8988T (cell line): ENCODE measurements around the gene AMOT.

ENCODE experiments used
- DNase-seq: peaks from one replicate; pipeline ENCODE4 v3.0.0; 2011

The AMOT gene

GRCh38 chrX:112835019-112835418 is 5.6 kb downstream of the AMOT start:
- DNase-seq, result no peak

- no peak for DNase-seq
These were observed 6.4 kb downstream of the AMOT start for GRCh38 chrX:112834031-112834845.

DNA sequence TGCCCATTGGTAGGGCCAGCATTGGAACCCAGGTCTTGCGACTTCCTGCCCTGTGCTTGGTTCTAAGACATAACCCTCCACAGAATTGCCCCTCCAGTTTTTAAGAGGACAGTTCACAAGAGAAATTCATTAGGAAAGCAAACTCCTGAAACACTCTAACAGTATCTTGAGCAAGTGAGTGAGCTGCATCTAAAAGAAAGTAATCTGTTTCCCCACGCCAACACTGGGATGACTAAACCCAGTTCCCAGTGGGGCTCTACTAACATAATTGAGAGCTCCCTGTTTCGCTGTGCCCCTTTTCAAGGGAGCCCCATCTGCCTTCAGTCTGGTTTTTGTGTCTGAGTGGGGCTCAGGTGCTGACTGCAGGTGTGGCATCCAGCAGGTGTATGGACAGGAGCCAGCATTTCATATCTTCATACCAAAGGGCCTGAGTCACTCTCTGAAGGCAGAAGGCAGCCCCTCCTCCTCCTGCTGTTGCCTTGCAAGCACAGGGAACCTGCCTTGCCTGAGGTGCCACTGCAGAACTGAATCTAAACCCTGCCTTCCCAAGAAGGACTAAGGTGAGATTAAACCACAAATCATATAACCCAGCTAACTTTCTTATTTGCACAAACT is 8.0 kb downstream of the AMOT start:
- no peak for DNase-seq

DNA sequence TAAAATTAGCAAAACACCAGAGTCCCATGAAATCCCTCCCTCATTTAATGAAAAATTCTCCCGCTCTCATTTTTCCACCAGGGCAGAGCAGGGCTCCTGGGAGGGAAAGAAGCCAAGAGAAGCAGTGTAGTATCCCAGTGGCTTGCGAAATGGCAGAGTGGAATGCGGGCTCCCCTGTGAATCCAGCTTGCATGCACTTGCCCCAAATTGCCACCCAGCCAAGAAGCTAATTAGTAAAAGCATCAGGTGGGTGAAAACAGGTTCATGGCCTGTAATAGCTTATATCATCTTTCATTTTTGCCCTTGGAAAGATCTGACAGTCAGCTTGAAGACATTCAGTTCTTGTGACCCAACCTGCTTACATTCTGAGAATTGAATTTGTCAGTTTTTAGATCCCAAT is 10.1 kb downstream of the AMOT start:
- DNase-seq, result no peak

- no peak for DNase-seq
These were observed 13.2 kb downstream of the AMOT start for GRCh38 chrX:112827292-112827903.

GRCh38 chrX:112826023-112826422 is 14.6 kb downstream of the AMOT start:
- DNase-seq, result no peak

DNA sequence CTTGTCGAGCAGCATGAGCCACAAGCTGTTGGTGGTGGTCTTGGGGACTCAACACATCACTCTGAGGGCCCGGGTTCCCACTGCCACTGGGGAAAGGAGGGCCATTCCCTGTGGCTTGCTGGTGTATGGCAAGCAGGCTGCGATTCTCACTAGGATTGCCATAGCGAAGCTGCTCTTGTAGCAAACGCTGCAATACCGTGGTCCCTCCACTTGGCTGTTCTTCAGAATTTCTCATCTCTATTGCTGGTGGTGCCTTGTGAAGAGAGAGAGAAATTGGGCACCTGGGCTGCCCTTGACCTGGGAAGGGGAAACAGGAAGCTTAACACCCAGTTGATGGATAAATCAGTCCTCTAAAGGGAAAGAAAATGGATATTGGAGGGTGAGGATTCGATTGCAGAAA is 17.7 kb downstream of the AMOT start:
- DNase-seq, result no peak

GRCh38 chrX:112820364-112821268 is 20.0 kb downstream of the AMOT start:
- no peak for DNase-seq

DNA sequence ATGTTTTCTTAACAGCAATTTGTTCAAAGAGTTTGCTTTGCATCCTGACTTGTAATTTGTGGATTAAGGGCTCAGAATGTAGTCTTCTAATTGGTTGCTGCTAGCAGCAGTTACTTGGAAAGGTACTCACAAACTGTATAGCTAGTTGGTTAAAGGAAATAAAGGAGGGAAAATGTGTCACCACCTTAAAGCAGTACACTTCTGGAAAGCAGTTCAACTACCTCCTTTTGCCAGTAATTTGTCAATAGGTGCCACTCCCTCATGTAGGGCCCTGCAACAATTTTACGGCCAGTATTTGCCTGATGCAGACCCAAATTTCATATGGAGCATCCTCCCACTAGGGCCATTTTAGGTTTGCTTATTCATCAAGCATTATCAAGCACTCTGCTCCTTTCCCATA is 20.8 kb downstream of the AMOT start:
- no peak for DNase-seq

DNA sequence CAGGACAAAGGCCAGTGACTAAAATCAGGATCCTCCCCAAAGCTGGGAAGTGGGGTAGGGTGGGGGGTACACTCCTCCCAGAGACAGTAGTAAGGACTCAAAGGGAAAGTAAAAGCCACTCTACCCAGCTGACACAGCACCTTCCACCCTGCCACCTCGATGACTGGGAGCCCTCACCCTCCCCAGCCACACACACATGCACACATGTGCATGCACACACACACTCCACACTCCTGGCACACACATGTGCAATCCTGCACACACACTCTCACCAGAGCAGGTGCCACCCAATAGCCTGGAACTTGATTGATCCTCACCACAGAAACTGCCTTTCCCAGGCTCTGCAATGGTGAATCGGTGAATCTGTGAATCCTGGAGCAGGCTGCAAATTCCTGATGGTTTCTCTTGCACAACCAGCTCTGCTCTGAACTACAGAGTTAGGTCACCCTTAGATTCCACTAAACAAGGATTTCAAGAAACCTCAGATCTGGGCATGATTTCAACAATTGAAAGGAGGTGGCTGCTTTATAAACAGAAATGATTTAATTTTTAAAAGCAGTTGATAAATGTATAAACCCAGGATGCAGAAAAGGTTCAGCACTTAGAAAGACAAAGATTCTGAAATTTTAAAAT is 21.5 kb downstream of the AMOT start:
- no peak for DNase-seq

- DNase-seq, result no peak
These were observed 22.3 kb downstream of the AMOT start for GRCh38 chrX:112818114-112819007.

GRCh38 chrX:112816908-112817307 is 23.7 kb downstream of the AMOT start:
- DNase-seq, result no peak

- DNase-seq, result no peak
These were observed 26.1 kb downstream of the AMOT start for GRCh38 chrX:112814496-112814895.

GRCh38 chrX:112812741-112813140 is 27.9 kb downstream of the AMOT start:
- no peak for DNase-seq

DNA sequence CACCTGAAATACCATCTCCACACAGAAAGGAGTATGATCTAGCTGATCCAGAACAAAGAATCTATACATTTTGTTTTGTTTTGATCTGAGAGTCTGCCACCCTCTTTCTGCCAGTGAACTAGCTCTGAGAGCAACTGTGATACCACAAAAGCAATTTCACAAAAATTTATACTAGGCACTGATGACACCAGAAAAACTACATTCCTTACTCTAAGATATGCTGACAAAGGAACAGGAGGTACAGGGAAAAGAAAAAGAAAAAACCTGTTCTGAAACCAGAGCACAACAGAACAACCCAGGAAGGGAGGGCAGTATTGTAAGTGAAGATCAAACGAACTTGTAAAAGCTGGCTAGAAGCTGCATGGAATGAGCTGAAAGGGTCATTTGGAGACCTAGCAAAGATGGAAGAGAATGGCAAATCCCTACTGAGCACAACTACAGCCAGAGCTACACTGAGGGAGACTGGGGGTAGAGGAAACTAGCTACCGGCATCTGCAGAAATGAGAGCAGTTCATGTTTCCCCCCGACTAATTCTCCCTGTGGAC is 31.9 kb downstream of the AMOT start:
- DNase-seq, result no peak

DNA sequence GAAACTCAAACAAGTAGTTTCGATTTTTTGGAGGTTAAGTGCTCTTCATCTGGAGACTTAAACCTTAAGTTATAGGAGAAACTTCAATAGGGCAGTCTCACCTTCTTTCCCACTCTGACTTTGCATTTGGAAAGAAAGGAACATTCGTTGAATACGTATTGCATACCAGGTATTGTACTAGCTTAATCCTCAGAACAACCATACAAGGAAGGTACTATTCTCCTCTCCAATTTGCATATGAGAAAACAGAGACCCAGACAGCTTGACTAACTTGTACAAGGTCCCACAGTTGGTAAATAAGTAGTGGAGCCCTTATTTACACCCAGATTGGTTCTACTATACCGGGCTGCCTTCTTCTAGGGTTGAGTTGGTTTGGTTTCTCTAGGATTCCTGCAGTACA is 32.6 kb downstream of the AMOT start:
- DNase-seq, result no peak

DNA sequence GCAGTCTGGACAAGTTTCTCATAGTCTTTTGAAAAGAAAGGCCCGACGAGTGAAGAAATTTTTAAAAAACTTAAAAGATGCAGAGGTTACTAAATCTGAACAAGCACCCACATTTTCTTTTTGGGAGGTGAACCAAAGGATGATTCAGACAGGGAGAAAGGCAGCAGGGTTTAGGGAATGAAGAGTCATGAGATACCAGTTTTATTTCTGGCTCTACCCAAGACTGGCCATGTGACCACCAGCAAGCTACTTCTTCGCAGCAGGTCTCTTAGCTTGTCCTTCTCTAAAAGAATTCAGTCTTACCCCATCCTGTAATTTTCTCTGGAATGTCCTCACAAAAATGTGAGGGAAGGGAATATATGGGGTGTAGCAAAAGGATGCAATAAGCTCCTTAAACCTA is 37.6 kb downstream of the AMOT start:
- DNase-seq, result no peak

GRCh38 chrX:112802541-112802940 is 38.1 kb downstream of the AMOT start:
- no peak for DNase-seq

DNA sequence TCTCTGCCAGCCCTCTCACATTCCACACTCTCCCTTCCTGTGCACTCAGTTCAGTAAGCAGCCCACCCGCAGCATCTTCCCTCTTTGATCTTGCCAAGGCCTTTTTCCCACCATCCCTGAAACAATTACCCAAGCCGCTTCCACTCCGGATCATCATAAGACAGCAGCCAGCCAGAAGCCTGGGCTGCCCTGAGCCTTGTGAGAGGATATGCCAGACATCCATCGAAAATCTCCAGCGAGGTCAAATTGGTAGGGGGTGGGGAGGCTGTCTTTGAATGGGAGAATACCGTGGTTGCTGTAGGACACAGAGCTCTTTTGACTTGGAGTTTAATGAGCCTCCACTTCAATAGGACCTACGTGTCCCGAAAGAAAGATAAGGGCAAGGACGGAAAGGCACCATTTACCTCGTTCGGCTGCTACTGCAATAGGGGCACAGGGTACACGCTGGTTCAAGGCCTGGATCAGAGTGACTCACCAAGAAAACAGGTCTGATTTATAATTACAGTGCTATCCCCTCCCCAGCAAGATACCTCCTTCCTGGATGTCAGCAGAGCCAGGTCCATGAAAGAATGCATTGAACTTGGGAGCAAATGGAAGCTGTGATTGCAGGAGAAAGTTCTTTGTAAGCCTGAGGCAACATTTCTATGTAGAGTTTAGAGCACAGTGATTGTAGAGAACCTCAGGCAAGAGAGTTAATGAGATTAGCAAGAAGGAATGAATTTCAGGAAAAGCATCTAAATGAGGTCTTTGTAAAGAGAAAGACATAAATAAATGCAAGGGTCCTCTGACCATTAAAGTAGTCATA is 39.5 kb downstream of the AMOT start:
- no peak for DNase-seq

DNA sequence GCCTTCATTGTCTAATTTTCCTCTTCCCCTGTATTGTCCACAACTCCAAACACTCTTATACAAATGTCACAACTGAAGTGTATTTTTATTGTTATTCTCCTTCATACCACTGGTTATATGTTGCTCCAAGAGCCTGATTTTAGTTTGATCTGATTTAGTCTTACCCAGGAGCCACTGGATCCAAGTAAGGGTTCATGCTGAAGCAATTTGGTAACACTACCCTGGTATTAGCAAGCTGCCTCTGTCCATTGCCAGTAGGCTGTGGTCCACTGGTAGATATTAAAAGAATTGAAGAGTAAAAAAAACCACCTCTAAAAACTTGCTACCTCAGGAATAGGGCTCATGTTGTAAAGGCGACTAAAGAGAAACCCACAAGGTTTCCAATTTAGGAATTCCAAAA is 41.2 kb downstream of the AMOT start:
- no peak for DNase-seq
